Glutamatergic neuron (in vitro differentiated cells): ENCODE data around the gene IFITM10. TPM values are rescaled to one million over a fixed set of nuclear protein-coding genes. Genes with fewer than 3 reads are reported as not detected.

Source experiments
- DNase-seq: peaks from one replicate; pipeline ENCODE4 v3.0.0; 2022
- H3K27ac Mint-ChIP-seq: one replicate; pipeline ENCODE4 v1.8.0; 2020; ENCODE audit warnings: mild to moderate bottlenecking, mixed read lengths, inconsistent platforms; ENCODE audit not compliant: unreplicated experiment
- H3K27me3 Mint-ChIP-seq: one replicate; pipeline ENCODE4 v1.8.0; 2020; ENCODE audit warnings: mild to moderate bottlenecking, moderate library complexity, mixed read lengths, inconsistent platforms; ENCODE audit not compliant: unreplicated experiment
- H3K36me3 Mint-ChIP-seq: one replicate; pipeline ENCODE4 v1.8.0; 2020; ENCODE audit warnings: mild to moderate bottlenecking, mixed read lengths, inconsistent platforms; ENCODE audit not compliant: unreplicated experiment
- H3K4me1 Mint-ChIP-seq: one replicate; pipeline ENCODE4 v1.8.0; 2020; ENCODE audit warnings: mild to moderate bottlenecking, low read depth, mixed read lengths, inconsistent platforms; ENCODE audit not compliant: unreplicated experiment
- H3K4me3 Mint-ChIP-seq: one replicate; pipeline ENCODE4 v1.8.0; 2020; ENCODE audit warnings: mild to moderate bottlenecking, mixed read lengths, inconsistent platforms; ENCODE audit not compliant: unreplicated experiment
- H3K9me3 Mint-ChIP-seq: one replicate; pipeline ENCODE4 v1.8.0; 2020; ENCODE audit warnings: mild to moderate bottlenecking, moderate library complexity, mixed read lengths, inconsistent platforms; ENCODE audit not compliant: unreplicated experiment
- total RNA-seq: library from RNA; stranded (reverse); fragmentation: NEBNext Ultra II Directional; extraction: Animal tissue kit (Norgen Biotek cat#: 25700); gene quantifications from one replicate; pipeline ENCODE4 v1.2.1, GENCODE V29; 2021; ENCODE audit not compliant: unreplicated experiment
- TF ChIP-seq, protein P1 (sequence below): fragments of 200-600 bp; sonication (generic); IDR thresholded peaks from one replicate; pipeline ENCODE4 v1.5.0; 2021; ENCODE audit not compliant: partially characterized antibody, unreplicated experiment

Gene IFITM10
- total RNA-seq, 1 donor from 2014 or later: 5.4 TPM

DNA sequence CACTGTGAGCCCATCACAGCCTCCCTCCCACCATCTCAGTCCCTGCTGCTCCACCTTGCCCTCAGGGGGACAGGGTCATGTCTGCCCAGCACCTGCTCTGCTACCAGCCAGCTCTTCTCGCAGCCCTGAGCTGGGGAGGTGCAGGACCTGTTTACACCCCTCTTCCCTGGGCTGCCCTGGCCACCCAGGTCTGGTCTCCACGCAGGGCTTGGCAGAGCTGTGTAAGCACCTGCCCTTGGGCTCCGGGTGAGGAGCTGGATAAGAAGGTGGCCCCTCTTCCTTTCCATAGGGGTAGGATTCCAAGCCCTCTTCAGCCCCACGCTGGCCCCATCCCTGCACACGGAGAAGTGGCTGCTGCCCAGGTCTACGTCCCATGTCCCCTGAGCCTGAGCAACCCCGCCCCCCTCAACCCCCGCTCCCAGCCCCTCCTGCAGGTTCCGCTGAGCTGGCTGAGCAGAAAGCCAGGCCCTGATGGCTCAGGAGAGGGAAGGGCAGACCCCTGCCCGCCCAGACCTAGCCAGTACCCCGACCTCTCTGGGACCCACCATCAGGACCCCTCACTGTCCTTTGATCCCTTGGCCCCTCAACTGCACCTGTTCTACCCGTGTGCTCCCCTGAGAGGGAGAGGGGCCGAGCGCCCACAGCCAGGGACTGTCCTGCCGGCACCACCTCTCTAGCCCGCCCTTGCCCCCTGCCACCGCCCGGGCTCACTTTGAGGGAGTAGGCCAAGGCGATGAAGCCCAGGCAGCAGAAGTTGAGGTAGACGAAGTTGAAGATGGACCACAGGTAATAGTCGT lies 3.2 kb downstream of the IFITM10 start:
- TF ChIP-seq, protein P1, sequence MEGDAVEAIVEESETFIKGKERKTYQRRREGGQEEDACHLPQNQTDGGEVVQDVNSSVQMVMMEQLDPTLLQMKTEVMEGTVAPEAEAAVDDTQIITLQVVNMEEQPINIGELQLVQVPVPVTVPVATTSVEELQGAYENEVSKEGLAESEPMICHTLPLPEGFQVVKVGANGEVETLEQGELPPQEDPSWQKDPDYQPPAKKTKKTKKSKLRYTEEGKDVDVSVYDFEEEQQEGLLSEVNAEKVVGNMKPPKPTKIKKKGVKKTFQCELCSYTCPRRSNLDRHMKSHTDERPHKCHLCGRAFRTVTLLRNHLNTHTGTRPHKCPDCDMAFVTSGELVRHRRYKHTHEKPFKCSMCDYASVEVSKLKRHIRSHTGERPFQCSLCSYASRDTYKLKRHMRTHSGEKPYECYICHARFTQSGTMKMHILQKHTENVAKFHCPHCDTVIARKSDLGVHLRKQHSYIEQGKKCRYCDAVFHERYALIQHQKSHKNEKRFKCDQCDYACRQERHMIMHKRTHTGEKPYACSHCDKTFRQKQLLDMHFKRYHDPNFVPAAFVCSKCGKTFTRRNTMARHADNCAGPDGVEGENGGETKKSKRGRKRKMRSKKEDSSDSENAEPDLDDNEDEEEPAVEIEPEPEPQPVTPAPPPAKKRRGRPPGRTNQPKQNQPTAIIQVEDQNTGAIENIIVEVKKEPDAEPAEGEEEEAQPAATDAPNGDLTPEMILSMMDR: no peak
- H3K27ac Mint-ChIP-seq: no peak overlapping the region
- peaks cover 21% of the 10 kb centered on the region for H3K4me1 Mint-ChIP-seq
- peaks cover 5% of the 10 kb centered on the region for H3K36me3 Mint-ChIP-seq
- H3K9me3 Mint-ChIP-seq: peaks cover 14% of the 10 kb centered on the region
- no peak for DNase-seq
- no peak overlapping the region for H3K4me3 Mint-ChIP-seq
- H3K27me3 Mint-ChIP-seq: peaks cover 14% of the 10 kb centered on the region

- Mint-ChIP-seq H3K9me3 (peaks cover 14% of the 10 kb centered on the region), H3K27ac (no peak overlapping the region), H3K4me3 (peak overlapping the region; percentile 74), H3K36me3 (peaks cover 5% of the 10 kb centered on the region), H3K4me1 (peaks cover 21% of the 10 kb centered on the region), H3K27me3 (peaks cover 14% of the 10 kb centered on the region)
- DNase-seq: peak; percentile 21
- TF ChIP-seq, protein P1: no peak
Observed at GRCh38 chr11:1746511-1746931, 3.9 kb downstream of the IFITM10 start.

GRCh38 chr11:1745701-1746320 lies 4.6 kb downstream of the IFITM10 start:
- Mint-ChIP-seq H3K27ac (no peak overlapping the region), H3K27me3 (peaks cover 14% of the 10 kb centered on the region), H3K4me3 (peak overlapping the region; percentile 74)

DNA sequence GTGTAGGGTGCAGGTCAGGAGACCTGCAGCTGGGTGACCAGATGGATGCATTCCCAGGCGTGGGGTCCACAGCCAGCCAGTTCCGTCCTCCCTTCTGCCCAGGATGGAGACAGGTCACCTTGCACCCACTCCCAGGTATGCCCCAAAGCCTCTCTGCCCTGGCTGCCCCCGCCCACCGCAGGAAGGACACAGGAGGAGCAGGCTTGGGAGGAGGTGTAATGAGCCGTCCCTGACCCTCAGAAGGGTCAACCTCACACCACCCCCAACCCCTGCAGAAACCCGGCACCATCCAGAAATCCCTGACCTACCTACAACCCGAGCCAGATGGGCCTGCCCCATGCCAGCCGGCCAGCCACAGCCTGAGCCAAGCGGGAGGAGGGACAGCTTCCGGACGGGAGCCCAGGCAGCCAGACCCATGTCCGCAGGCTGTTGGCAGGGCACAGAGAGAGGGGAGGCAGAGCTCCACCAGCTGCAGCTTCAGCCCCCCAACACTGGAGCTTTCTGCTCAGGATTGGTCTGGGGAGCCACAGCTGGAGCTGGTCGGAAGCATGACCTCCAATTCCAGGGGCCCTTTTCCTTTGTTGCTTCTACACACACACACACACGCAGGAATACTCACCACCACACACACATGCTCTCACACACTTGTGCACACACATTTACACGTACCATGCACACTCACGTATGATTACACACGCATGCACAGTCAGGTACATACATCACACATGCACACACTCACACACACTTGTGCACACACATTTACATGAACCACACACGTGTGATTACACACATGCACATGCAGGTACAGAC lies 5.3 kb downstream of the IFITM10 start:
- peak overlapping the region; percentile 71 for H3K4me3 Mint-ChIP-seq
- H3K4me1 Mint-ChIP-seq: peaks cover 18% of the 10 kb centered on the region
- DNase-seq: peak; percentile 26
- H3K36me3 Mint-ChIP-seq: peaks cover 9% of the 10 kb centered on the region
- peaks cover 14% of the 10 kb centered on the region for H3K9me3 Mint-ChIP-seq
- H3K27ac Mint-ChIP-seq: no peak overlapping the region
- peaks cover 14% of the 10 kb centered on the region for H3K27me3 Mint-ChIP-seq
- TF ChIP-seq, protein P1: no peak

More at GRCh38 chr11:1745701-1746320, 4.6 kb downstream of the IFITM10 start:
- DNase-seq: no peak
- Mint-ChIP-seq H3K9me3 (peaks cover 14% of the 10 kb centered on the region), H3K36me3 (peaks cover 5% of the 10 kb centered on the region), H3K4me1 (peaks cover 21% of the 10 kb centered on the region)
- TF ChIP-seq, protein P1: no peak
